AG04450 (cell line): ENCODE measurements around the gene CNIH2. TPM values are rescaled to one million over a fixed set of nuclear protein-coding genes. Genes with fewer than 3 reads are reported as not detected.

Source experiments
- CTCF ChIA-PET: fragments of 300-600, 350-600 bp; formaldehyde crosslinking; extraction: SDS; loops from one replicate; lab custom pipeline; 2022; ENCODE audit warnings: antibody characterized with exemption, inconsistent platforms; lab: Charles Lee
- POLR2A ChIA-PET: fragments of 350-600 bp; formaldehyde crosslinking; extraction: SDS; loops from one replicate; lab custom pipeline; 2021; ENCODE audit warnings: antibody characterized with exemption, inconsistent platforms; lab: Yijun Ruan, JAX
- DNase-seq: peaks from one replicate; pipeline ENCODE4 v3.0.0-alpha.2; 2011; ENCODE audit warnings: low read depth, low spot score
- H3K27ac ChIP-seq: one replicate; pipeline ENCODE4 v1.5.1; 2012; ENCODE audit warnings: low read depth, low read length, control low read depth
- H3K27me3 ChIP-seq: one replicate; pipeline ENCODE4 v1.6.0; 2012; ENCODE audit warnings: low read length; ENCODE audit not compliant: control insufficient read depth, insufficient read depth
- H3K4me3 ChIP-seq: 2 replicates; pipeline ENCODE4 v1.5.1; 2011; ENCODE audit warnings: mild to moderate bottlenecking, low read depth, low read length, control low read depth
- H3K9me3 ChIP-seq: 2 replicates; pipeline ENCODE4 v1.5.1; 2012; ENCODE audit warnings: low read length; ENCODE audit not compliant: control insufficient read depth, insufficient read depth
- CTCF ChIP-seq: IDR thresholded peaks from 2 replicates; pipeline ENCODE4 v1.5.1; 2011; ENCODE audit warnings: low read depth, low read length, control low read depth, inconsistent platforms
- polyA plus RNA-seq: library from polyadenylated mRNA; depleted of rRNA; stranded (reverse); fragments of >200 nt; gene quantifications from 2 replicates; pipeline ENCODE4 v1.2.3, GENCODE V29; 2011

CNIH2 gene
- polyA plus RNA-seq, 1 experiment: 2.8 TPM

- POLR2A ChIA-PET: interaction anchor here (1.0 kb wide), 2 partner anchors 9 to 19 kb away, joined by 3 read pairs; no protein-coding TSS in a partner anchor
- H3K27ac ChIP-seq: no peak overlapping the region
- H3K4me3 ChIP-seq: no peak overlapping the region
- CTCF ChIA-PET: interaction anchor here (0.5 kb wide), 1 partner anchor 64 kb away, joined by 16 read pairs; no protein-coding TSS in a partner anchor
- H3K9me3 ChIP-seq: no peaks in the 10 kb centered on the region
- TF ChIP-seq CTCF: no peak
- no peak for DNase-seq
- H3K27me3 ChIP-seq: peaks cover 7% of the 10 kb centered on the region
Observed at GRCh38 chr11:66286699-66287098, 8.7 kb downstream of the CNIH2 start.

GRCh38 chr11:66287211-66287888 lies 9.4 kb downstream of the CNIH2 start:
- DNase-seq: no peak
- Histone ChIP-seq H3K4me3 (peak overlapping the region; percentile 84), H3K9me3 (no peaks in the 10 kb centered on the region), H3K27ac (no peak overlapping the region), H3K27me3 (peaks cover 9% of the 10 kb centered on the region)
- TF ChIP-seq CTCF: no peak
- ChIA-PET CTCF (interaction anchor here (0.5 kb wide), 1 partner anchor 64 kb away, joined by 16 read pairs; no protein-coding TSS in a partner anchor), POLR2A (interaction anchor here (0.7 to 1.0 kb wide), 3 partner anchors 10 to 278 kb away, joined by 3 to 4 read pairs (median 3); no protein-coding TSS in a partner anchor)

- peak overlapping the region; percentile 84 for H3K4me3 ChIP-seq
- peaks cover 16% of the 10 kb centered on the region for H3K27me3 ChIP-seq
- H3K9me3 ChIP-seq: no peaks in the 10 kb centered on the region
- ChIA-PET POLR2A (interaction anchor here (0.6 to 2.6 kb wide), 7 partner anchors 9 to 279 kb away, joined by 3 to 25 read pairs (median 4); partner anchors contain the start of genes CD248, PELI3, RAB1B and RIN1), CTCF (interaction anchor here (1.3 to 2.1 kb wide), 4 partner anchors 24 to 120 kb away, joined by 3 to 7 read pairs (median 4); partner anchors contain the start of gene RIN1)
- no peak for DNase-seq
- TF ChIP-seq CTCF: no peak
- H3K27ac ChIP-seq: peak overlapping the region; percentile 61
Observed at GRCh38 chr11:66287889-66288670, 10.1 kb downstream of the CNIH2 start.

- H3K4me3 ChIP-seq: peak within 1 kb of the TSS; percentile 84
- ChIA-PET CTCF (interaction anchor here (0.6 to 2.1 kb wide), 9 partner anchors 23 to 120 kb away, joined by 3 to 8 read pairs (median 4); partner anchors contain the start of gene RIN1), POLR2A (interaction anchor here (0.6 to 2.6 kb wide), 24 partner anchors 9 to 1317 kb away, joined by 3 to 25 read pairs (median 3); partner anchors contain the start of genes BRMS1, CD248, MAJIN and MRPL11)
- no peak for TF ChIP-seq CTCF
- H3K27ac ChIP-seq: peak within 1 kb of the TSS; percentile 100
- H3K9me3 ChIP-seq: no peaks in the 10 kb centered on the region
- peak; percentile 99 for DNase-seq
- peaks cover 19% of the 10 kb centered on the region for H3K27me3 ChIP-seq
Observed at GRCh38 chr11:66288671-66289547, 10.9 kb downstream of the CNIH2 start, which contains the start of gene YIF1A. YIF1A (minus strand) TSS chr11:66289143; CDS start chr11:66288985, 158 bp downstream.
